GM11168 (cell line): ENCODE measurements around the gene ATP6V0C.

Source experiments
- in situ Hi-C: fragments of 300-500 bp; cut with MboI; formaldehyde crosslinking; loops from one replicate; pipeline ENCODE4 v1.12.0; 2022; ENCODE audit warnings: low sequenced_read_pairs; ENCODE audit not compliant: unreplicated experiment

The ATP6V0C gene

DNA sequence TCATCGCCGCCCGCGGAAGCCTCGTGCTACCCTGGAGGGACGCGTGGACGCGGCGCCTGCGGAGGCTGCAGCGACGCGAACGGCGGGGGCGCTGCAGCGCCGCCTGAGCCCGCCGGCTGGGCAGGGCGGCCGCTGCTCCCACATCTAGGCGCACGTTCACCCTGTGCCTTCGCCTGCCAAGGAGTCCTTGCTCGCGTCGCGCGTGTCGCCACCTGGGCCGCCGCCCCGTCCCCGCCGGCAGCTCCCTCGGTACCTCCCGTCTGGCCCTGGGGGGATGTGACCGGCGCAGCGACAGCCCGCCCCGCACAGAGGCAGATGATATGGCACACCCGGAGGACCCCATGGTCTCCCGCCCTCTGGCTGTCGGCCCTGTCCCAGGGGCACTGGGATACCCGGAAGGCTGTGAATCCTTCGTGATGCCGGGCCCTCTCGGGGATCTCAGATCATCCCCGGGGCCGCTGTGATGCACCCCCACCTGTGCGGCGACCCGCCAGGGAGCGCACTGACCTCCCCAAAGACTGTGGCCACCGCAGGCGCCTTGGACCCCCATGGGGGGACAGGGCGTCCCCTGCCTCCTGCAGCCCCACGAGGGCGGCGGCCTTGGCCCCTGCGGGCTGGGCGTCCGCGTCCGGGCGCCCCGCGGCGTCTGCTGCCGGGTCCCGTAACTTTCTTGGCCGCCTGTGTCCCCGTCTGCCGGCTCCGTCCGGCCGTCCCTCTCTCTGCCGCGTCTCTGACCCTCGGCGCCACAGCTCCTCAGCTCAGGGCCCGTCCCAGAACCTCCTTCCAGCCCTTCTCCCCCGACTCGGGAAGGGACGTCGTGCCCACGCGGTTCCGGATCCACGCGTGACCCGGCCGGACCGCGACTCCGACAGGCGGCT is 39.5 kb upstream of the ATP6V0C start:
- in situ Hi-C loops: no loop called here

GRCh38 chr16:2474877-2475412 is 38.8 kb upstream of the ATP6V0C start, which contains the start of gene TBC1D24:
Gene TBC1D24, plus strand, starts transcription at chr16:2475127. Its CDS starts 21,022 bp downstream, at chr16:2496149.
- in situ Hi-C loops: loop anchor here (25.0 kb wide), 2 partner anchors 138 to 463 kb away; partner anchors contain the start of genes ABCA3, NPW and ZNF598

GRCh38 chr16:2475413-2476344 is 38.1 kb upstream of the ATP6V0C start:
- in situ Hi-C loops: loop anchor here (25.0 kb wide), 2 partner anchors 138 to 463 kb away; partner anchors contain the start of genes ABCA3, NPW and ZNF598

DNA sequence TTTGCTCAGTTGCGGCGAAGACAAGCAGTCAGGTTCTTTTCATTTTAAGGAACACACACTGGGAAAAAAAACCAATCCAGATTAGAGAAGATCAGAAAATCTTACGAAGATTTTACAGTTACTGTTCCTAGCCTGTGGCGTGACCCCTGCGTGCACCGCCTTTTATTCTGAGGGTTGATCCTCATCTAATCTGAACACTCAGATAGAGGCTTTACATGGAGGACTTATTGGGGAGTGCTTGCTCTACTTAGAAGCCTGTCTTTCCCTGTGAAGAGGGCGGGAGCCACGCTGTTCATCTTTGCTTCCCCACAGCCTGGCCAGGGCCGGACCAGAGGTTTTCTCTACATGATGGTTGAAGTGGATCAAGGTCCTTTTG is 37.4 kb upstream of the ATP6V0C start:
- in situ Hi-C loops: loop anchor here (25.0 kb wide), 2 partner anchors 139 to 464 kb away; partner anchors contain the start of genes ABCA3, NPW and ZNF598

- in situ Hi-C loops: loop anchor here (25.0 kb wide), 2 partner anchors 139 to 464 kb away; partner anchors contain the start of genes ABCA3, NPW and ZNF598
Observed at GRCh38 chr16:2476741-2477140, 37.0 kb upstream of the ATP6V0C start.

DNA sequence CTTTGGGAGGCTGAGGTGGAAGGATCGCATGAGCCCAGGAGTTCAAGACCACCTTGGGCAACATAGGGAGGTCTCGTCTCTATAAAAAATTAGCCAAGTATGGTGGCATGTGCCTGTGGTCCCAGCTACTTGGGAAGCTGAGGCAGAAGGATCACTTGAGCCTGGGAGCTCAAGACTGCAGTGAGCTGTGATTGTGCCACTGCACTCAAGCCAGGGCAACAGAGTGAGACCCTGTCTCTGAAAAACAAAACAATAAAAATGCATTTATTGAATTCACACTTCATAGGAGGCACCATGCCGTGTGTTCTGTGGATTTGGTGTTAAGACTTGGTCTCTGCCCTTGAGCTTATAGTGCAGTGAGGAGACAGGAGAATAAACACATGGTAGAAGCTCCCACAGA is 36.4 kb upstream of the ATP6V0C start:
- in situ Hi-C loops: loop anchor here (25.0 kb wide), 2 partner anchors 140 to 465 kb away; partner anchors contain the start of genes ABCA3, NPW and ZNF598

DNA sequence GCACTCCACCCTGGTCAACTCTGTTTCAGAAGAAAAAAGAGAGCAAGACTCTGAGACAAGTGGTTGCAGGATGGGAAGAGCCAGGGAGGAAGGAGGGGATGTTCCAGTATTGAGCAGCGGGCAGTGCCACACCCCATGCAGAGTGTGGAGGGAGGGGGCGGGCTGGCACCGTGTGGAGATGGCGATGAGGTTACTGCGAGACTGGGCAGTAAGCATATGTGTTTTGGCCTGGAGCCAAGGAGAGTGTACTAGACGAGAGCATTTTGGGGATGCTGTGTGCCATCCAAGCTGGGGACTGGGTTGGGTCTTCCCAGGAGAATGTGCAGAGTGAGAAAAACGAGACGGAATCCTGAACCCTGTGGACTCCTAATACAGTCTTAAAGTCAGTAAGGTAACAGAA is 35.5 kb upstream of the ATP6V0C start:
- in situ Hi-C loops: loop anchor here (25.0 kb wide), 2 partner anchors 141 to 466 kb away; partner anchors contain the start of genes ABCA3, NPW and ZNF598

DNA sequence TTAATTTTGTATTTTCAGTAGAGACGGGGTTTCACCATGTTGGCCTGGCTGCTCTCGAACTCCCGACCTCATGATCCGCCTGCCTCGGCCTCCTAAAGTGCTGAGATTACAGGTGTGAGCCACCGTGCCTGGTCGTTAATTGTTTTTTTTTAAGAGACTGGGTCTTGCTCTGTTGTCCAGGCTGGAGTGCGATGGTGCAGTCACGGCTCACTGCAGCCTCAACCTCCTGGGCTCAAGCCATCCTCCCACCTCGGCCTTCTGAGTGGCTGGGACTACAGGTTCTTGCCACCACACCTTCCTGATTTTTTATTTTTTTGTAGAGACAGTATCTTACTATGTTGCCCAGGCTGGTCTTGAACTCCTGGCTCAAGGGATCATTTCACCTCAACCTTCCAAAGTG is 33.8 kb upstream of the ATP6V0C start:
- in situ Hi-C loops: loop anchor here (10.0 to 25.0 kb wide), 3 partner anchors 45 to 468 kb away; partner anchors contain the start of genes ABCA3, NPW and ZNF598

GRCh38 chr16:2480948-2481347 is 32.8 kb upstream of the ATP6V0C start:
- in situ Hi-C loops: loop anchor here (10.0 to 25.0 kb wide), 3 partner anchors 46 to 469 kb away; partner anchors contain the start of genes ABCA3, NPW and ZNF598

- in situ Hi-C loops: loop anchor here (10.0 to 25.0 kb wide), 3 partner anchors 47 to 469 kb away; partner anchors contain the start of genes ABCA3, NPW and ZNF598
Observed at GRCh38 chr16:2481676-2482075, 32.1 kb upstream of the ATP6V0C start.

DNA sequence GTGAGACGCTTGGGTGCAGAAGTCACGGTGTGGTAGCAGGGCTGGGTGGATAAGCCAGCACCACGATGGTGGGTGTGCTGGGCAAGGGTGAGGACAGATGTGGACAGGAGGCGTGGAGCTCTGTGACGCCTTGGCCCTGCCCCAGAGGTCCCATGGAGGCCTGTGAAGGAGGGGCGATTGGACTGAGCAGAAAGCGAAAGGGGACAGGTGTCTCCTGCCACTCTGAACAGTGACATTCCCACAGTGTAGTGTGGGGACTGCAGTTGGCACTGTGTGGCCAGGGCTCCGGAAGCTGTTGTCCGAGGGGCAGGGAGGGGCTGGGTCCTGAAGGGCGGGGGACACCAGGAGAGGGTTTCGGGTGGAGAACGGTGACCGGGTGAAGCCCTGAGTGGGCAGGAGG is 31.5 kb upstream of the ATP6V0C start:
- in situ Hi-C loops: loop anchor here (10.0 to 25.0 kb wide), 3 partner anchors 47 to 470 kb away; partner anchors contain the start of genes ABCA3, NPW and ZNF598

DNA sequence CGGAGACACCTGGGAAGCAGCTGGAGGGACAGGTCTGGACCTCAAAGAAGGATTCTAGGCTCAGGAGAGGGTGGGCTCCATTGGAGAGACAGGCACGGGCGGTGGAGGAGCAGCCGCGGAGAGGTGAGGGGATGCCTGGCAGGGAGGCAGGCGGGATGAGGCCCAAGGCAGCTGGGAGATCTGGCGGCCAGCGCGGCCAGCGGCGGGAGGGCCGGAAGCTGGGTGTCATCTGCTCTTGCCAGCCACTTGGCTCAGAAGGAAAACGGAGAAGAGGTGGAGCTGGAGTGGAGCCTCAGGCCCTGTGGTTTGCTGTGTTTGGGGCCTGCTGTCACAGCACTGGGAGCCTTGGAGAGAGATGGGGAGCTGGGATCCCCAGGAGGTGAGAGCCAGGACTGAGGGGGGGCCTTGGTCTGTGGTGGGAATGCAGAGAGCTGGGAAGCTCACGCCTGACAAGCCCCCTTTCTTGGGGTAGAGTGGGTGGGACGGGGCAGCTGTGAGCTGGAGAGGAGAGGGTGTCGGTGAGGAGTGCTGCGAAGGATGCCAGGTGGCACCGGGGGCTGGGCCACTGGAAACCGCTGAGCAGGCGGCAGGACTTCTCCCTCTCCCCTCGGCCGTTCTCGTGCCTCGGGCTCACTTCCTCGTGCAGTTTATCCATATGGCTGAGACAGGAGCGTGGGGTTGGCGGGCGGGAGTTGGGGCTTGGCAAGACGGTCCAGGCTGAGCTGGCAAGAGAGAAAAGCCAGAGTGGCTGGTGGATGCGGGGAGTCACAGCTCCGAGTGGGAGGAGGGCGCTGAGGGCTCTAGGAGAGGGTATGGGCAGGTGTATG is 30.8 kb upstream of the ATP6V0C start:
- in situ Hi-C loops: loop anchor here (10.0 to 25.0 kb wide), 3 partner anchors 48 to 471 kb away; partner anchors contain the start of genes ABCA3, NPW and ZNF598

- in situ Hi-C loops: loop anchor here (10.0 to 25.0 kb wide), 3 partner anchors 49 to 472 kb away; partner anchors contain the start of genes ABCA3, NPW and ZNF598
Observed at GRCh38 chr16:2483939-2484897, 29.5 kb upstream of the ATP6V0C start.

GRCh38 chr16:2484898-2485508 is 28.7 kb upstream of the ATP6V0C start:
- in situ Hi-C loops: loop anchor here (10.0 to 25.0 kb wide), 3 partner anchors 50 to 473 kb away; partner anchors contain the start of genes ABCA3, NPW and ZNF598

- in situ Hi-C loops: loop anchor here (10.0 to 25.0 kb wide), 3 partner anchors 51 to 474 kb away; partner anchors contain the start of genes ABCA3, NPW and ZNF598
Observed at GRCh38 chr16:2485811-2486507, 27.8 kb upstream of the ATP6V0C start.
